ENCODE measurements around the gene SLC37A2.
"Not testable (repeated sequence)": the region's sequence is repeated elsewhere in the genome, so short reads cannot be mapped to it uniquely, and the experiment has no call there.

The SLC37A2 gene

GRCh38 chr11:125088123-125088522 is 25.0 kb downstream of the SLC37A2 start:
- Histone ChIP-seq H3K4me1 (ENCODE audit: insufficient read depth, low read length, poor library complexity, severe bottlenecking) (no peaks in the 10 kb centered on the region), H3K9me2 (replicated peaks; ENCODE audit: low read depth, low read length) (no peaks in the 10 kb centered on the region), H4K20me1 (ENCODE audit: insufficient read depth, low read length, poor library complexity, severe bottlenecking) (no peaks in the 10 kb centered on the region), H3F3A (ENCODE audit: low read depth) (no peaks in the 10 kb centered on the region), H3K36me3 (ENCODE audit: insufficient read depth, low read length) (no peaks in the 10 kb centered on the region), H2AFZ (ENCODE audit: low read length) (no peak overlapping the region), H3K79me2 (ENCODE audit: insufficient read depth, low read length) (no peaks in the 10 kb centered on the region), H3K9ac (ENCODE audit: low read depth, low read length, poor library complexity, severe bottlenecking) (no peak overlapping the region), H3K4me2 (ENCODE audit: low read depth, low read length, poor library complexity, severe bottlenecking) (no peak overlapping the region), H3K27me3 (ENCODE audit: insufficient read depth, low read length, poor library complexity, severe bottlenecking) (no peaks in the 10 kb centered on the region), H3K9me3 (ENCODE audit: insufficient read depth, low read depth, low read length) (no peaks in the 10 kb centered on the region), H3K4me3 (ENCODE audit: low read length, poor library complexity, severe bottlenecking) (no peak overlapping the region)
- TF ChIP-seq EZH2phosphoT487 (IDR thresholded peaks at IDR 0.05; ENCODE audit: borderline replicate concordance) (no peak), CTCF (conservative IDR thresholded peaks at IDR 0.05; ENCODE audit: low read length) (no peak)

- Histone ChIP-seq H3K4me1 (ENCODE audit: insufficient read depth, low read length, poor library complexity, severe bottlenecking) (no peaks in the 10 kb centered on the region), H3K9me2 (replicated peaks; ENCODE audit: low read depth, low read length) (no peaks in the 10 kb centered on the region), H3K9ac (ENCODE audit: low read depth, low read length, poor library complexity, severe bottlenecking) (no peak overlapping the region), H4K20me1 (ENCODE audit: insufficient read depth, low read length, poor library complexity, severe bottlenecking) (no peaks in the 10 kb centered on the region), H2AFZ (ENCODE audit: low read length) (no peak overlapping the region), H3K4me2 (ENCODE audit: low read depth, low read length, poor library complexity, severe bottlenecking) (no peak overlapping the region), H3K79me2 (ENCODE audit: insufficient read depth, low read length) (no peaks in the 10 kb centered on the region), H3K27me3 (ENCODE audit: insufficient read depth, low read length, poor library complexity, severe bottlenecking) (no peaks in the 10 kb centered on the region), H3K4me3 (ENCODE audit: low read length, poor library complexity, severe bottlenecking) (no peak overlapping the region), H3K36me3 (ENCODE audit: insufficient read depth, low read length) (no peaks in the 10 kb centered on the region), H3F3A (ENCODE audit: low read depth) (no peaks in the 10 kb centered on the region), H3K9me3 (ENCODE audit: insufficient read depth, low read depth, low read length) (no peaks in the 10 kb centered on the region)
- no peak for TF ChIP-seq EZH2phosphoT487 (IDR thresholded peaks at IDR 0.05; ENCODE audit: borderline replicate concordance)
- TF ChIP-seq CTCF (conservative IDR thresholded peaks at IDR 0.05; ENCODE audit: low read length), result no peak
Observed at GRCh38 chr11:125088576-125089455, 25.7 kb downstream of the SLC37A2 start.

GRCh38 chr11:125089481-125089880 is 26.4 kb downstream of the SLC37A2 start:
- H3K4me3 ChIP-seq (ENCODE audit: low read length, poor library complexity, severe bottlenecking); H3K9ac ChIP-seq (ENCODE audit: low read depth, low read length, poor library complexity, severe bottlenecking); H3K27me3 ChIP-seq (ENCODE audit: insufficient read depth, low read length, poor library complexity, severe bottlenecking); H3K4me2 ChIP-seq (ENCODE audit: low read depth, low read length, poor library complexity, severe bottlenecking); H3K9me2 ChIP-seq (replicated peaks; ENCODE audit: low read depth, low read length); H3K79me2 ChIP-seq (ENCODE audit: insufficient read depth, low read length); H2AFZ ChIP-seq (ENCODE audit: low read length); H3F3A ChIP-seq (ENCODE audit: low read depth); H3K9me3 ChIP-seq (ENCODE audit: insufficient read depth, low read depth, low read length); H4K20me1 ChIP-seq (ENCODE audit: insufficient read depth, low read length, poor library complexity, severe bottlenecking); H3K4me1 ChIP-seq (ENCODE audit: insufficient read depth, low read length, poor library complexity, severe bottlenecking); H3K36me3 ChIP-seq (ENCODE audit: insufficient read depth, low read length): not testable (repeated sequence)

GRCh38 chr11:125090151-125090550 is 27.0 kb downstream of the SLC37A2 start:
- not testable (repeated sequence) for H3K4me3 ChIP-seq (ENCODE audit: low read length, poor library complexity, severe bottlenecking); H2AFZ ChIP-seq (ENCODE audit: low read length)

More at GRCh38 chr11:125090151-125090550, 27.0 kb downstream of the SLC37A2 start:
- H3K4me2 ChIP-seq (ENCODE audit: low read depth, low read length, poor library complexity, severe bottlenecking); H3K9me3 ChIP-seq (ENCODE audit: insufficient read depth, low read depth, low read length); H4K20me1 ChIP-seq (ENCODE audit: insufficient read depth, low read length, poor library complexity, severe bottlenecking); H3K9me2 ChIP-seq (replicated peaks; ENCODE audit: low read depth, low read length); H3K9ac ChIP-seq (ENCODE audit: low read depth, low read length, poor library complexity, severe bottlenecking); H3K36me3 ChIP-seq (ENCODE audit: insufficient read depth, low read length); H3K79me2 ChIP-seq (ENCODE audit: insufficient read depth, low read length); H3F3A ChIP-seq (ENCODE audit: low read depth); H3K27me3 ChIP-seq (ENCODE audit: insufficient read depth, low read length, poor library complexity, severe bottlenecking); H3K4me1 ChIP-seq (ENCODE audit: insufficient read depth, low read length, poor library complexity, severe bottlenecking): not testable (repeated sequence)

Measured in Loucy (cell line).